AG09309 (cell line): ENCODE results near the gene SDR9C7.
"Not testable (repeated sequence)": the region's sequence is repeated elsewhere in the genome, so short reads cannot be mapped to it uniquely, and the experiment has no call there.

Experiments used
- DNase-seq: peaks from one replicate; pipeline ENCODE4 v3.0.0-alpha.2; 2010; ENCODE audit warnings: low read depth
- H3K4me3 ChIP-seq: 2 replicates; pipeline ENCODE4 v1.5.1; 2011; ENCODE audit warnings: mild to moderate bottlenecking, low read depth, low read length, moderate library complexity; ENCODE audit not compliant: control insufficient read depth
- CTCF ChIP-seq: IDR thresholded peaks from 2 replicates; pipeline ENCODE4 v1.5.1; 2011; ENCODE audit warnings: mild to moderate bottlenecking, low read depth, low read length, inconsistent platforms; ENCODE audit not compliant: insufficient read depth, control insufficient read depth; ENCODE audit errors: missing control alignments

SDR9C7 gene

GRCh38 chr12:56933826-56934625 lies at the start of gene SDR9C7:
TSS of gene SDR9C7 (minus strand) at chr12:56934408. CDS start at chr12:56934261, 147 bp downstream.
- no peak within 1 kb of the TSS for H3K4me3 ChIP-seq
- no peak for DNase-seq
- TF ChIP-seq CTCF = no peak

GRCh38 chr12:56983386-56983785 lies 49.2 kb upstream of the SDR9C7 start:
- DNase-seq = no peak
- TF ChIP-seq CTCF = no peak
- no peak overlapping the region for H3K4me3 ChIP-seq

GRCh38 chr12:56982578-56983236 lies 48.5 kb upstream of the SDR9C7 start:
- H3K4me3 ChIP-seq, DNase-seq: not testable (repeated sequence)

- DNase-seq = no peak
- TF ChIP-seq CTCF = no peak
Measured at GRCh38 chr12:56980941-56981530, 46.8 kb upstream of the SDR9C7 start.

GRCh38 chr12:56980268-56980667 lies 46.1 kb upstream of the SDR9C7 start:
- no peak overlapping the region for H3K4me3 ChIP-seq
- no peak for TF ChIP-seq CTCF
- no peak for DNase-seq

More at GRCh38 chr12:56980941-56981530, 46.8 kb upstream of the SDR9C7 start:
- H3K4me3 ChIP-seq = no peak overlapping the region

- DNase-seq = no peak
- no peak overlapping the region for H3K4me3 ChIP-seq
- TF ChIP-seq CTCF = no peak
Measured at GRCh38 chr12:56979628-56980027, 45.4 kb upstream of the SDR9C7 start.
